Thyroid gland (tissue), 4 donors: ENCODE measurements around the gene GAS2.

Experiments
- POLR2A ChIP-seq, 2 donors: fragments of 450-650 bp; IDR thresholded peaks; one replicate each; pipeline ENCODE4 v1.6.1; 2017; ENCODE audit warnings: antibody characterized with exemption in 2 of 2, mild to moderate bottlenecking in 2 of 2, moderate library complexity in 1 of 2
- TF ChIP-seq, protein P1 (sequence below), 6 experiments: fragments of 200-600 bp in 3 of 6; fragments of 450-650 bp in 3 of 6; sonication (generic) in 3 of 6; IDR thresholded peaks; one replicate each; pipeline ENCODE4 v1.5.1; 2016 to 2019; ENCODE audit warnings: antibody characterized with exemption in 6 of 6, mild to moderate bottlenecking in 2 of 6, inconsistent platforms in 1 of 6, moderate library complexity in 1 of 6

DNA sequence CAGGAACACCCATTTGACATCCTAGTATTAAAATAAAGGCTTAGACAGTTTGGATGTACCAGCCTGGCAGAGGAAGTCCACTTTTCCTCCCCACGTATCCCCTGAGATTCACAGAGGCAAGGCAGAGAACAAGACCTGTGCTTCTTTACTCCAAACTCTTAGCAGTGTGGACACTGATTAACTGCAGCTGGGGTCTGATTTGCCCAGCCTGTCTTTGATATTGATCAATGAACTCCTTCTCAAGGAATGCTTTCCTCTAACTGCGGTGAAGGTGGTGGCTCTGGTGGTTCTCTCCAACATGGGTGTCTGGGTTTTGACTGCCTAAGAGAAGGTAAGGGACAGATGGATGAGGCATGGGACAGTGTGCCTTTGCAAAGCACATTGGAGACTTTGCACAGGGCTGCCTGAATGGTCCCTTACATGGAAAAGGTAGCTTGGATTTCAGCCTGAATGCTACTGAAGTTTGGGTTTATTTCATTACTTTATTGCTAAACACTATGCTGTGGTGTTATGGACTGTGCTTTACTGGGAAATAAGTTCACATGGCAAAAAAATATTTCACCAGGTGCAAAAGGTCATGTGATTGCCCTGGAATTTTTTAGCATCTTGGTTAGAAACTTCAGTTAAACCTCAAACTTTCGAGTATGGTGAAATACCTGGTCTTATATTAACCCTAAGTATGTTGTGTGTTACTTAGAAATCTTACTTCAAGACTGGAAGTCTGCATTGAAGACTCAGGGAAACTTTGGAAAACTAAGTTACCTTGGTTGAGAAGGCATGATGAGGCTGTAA, 1.8 kb downstream of the GAS2 start:
- TF ChIP-seq POLR2A (IDR thresholded peaks at IDR 0.05), result no peak
- TF ChIP-seq, protein P1, sequence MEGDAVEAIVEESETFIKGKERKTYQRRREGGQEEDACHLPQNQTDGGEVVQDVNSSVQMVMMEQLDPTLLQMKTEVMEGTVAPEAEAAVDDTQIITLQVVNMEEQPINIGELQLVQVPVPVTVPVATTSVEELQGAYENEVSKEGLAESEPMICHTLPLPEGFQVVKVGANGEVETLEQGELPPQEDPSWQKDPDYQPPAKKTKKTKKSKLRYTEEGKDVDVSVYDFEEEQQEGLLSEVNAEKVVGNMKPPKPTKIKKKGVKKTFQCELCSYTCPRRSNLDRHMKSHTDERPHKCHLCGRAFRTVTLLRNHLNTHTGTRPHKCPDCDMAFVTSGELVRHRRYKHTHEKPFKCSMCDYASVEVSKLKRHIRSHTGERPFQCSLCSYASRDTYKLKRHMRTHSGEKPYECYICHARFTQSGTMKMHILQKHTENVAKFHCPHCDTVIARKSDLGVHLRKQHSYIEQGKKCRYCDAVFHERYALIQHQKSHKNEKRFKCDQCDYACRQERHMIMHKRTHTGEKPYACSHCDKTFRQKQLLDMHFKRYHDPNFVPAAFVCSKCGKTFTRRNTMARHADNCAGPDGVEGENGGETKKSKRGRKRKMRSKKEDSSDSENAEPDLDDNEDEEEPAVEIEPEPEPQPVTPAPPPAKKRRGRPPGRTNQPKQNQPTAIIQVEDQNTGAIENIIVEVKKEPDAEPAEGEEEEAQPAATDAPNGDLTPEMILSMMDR (IDR thresholded peaks at IDR 0.05), result no peak
